CD14-positive monocyte (primary cell): ENCODE data around the gene ZNF22. TPM values are rescaled to one million over a fixed set of nuclear protein-coding genes. Genes with fewer than 3 reads are reported as not detected.
A peak's percentile ranks its signal among the peaks of the same experiment; 100 is the strongest.

Experiments
- DNase-seq, 3 donors: peaks; one replicate each; pipeline ENCODE4 v3.0.0-alpha.2; 2011 to 2022
- H2AFZ ChIP-seq: 2 replicates; pipeline ENCODE4 v1.6.0; 2012; ENCODE audit warnings: mild to moderate bottlenecking, low read depth, low read length, inconsistent platforms; ENCODE audit not compliant: insufficient read depth, poor library complexity, severe bottlenecking
- H3K27ac ChIP-seq, 2 donors: 1 replicate in 1 of 2; 2 replicates in 1 of 2; pipeline ENCODE4 v1.5.1; 2012 to 2013; ENCODE audit warnings: low read length in 2 of 2, control low read depth in 1 of 2, inconsistent platforms in 1 of 2, low read depth in 1 of 2, mild to moderate bottlenecking in 1 of 2
- H3K27me3 ChIP-seq, 2 donors: one replicate each; pipeline versions ENCODE4 v1.6.0 to v1.6.1; 2011 to 2013; ENCODE audit warnings: low read length in 2 of 2; ENCODE audit not compliant: control insufficient read depth in 2 of 2, insufficient read depth in 2 of 2
- H3K36me3 ChIP-seq, 2 donors: replicated peaks in 1 of 2; 1 replicate in 1 of 2; 2 replicates in 1 of 2; pipeline versions ENCODE4 v1.5.1 to v1.6.1; 2012 to 2013; ENCODE audit warnings: low read length in 2 of 2, control low read depth in 1 of 2, inconsistent platforms in 1 of 2, mild to moderate bottlenecking in 1 of 2; ENCODE audit not compliant: insufficient read depth in 2 of 2, control insufficient read depth in 1 of 2
- H3K4me1 ChIP-seq, 2 donors: 1 replicate in 1 of 2; 2 replicates in 1 of 2; pipeline versions ENCODE4 v1.5.1 to v1.6.1; 2012 to 2013; ENCODE audit warnings: low read length in 2 of 2, control low read depth in 1 of 2, inconsistent platforms in 1 of 2, mild to moderate bottlenecking in 1 of 2, moderate library complexity in 1 of 2; ENCODE audit not compliant: insufficient read depth in 2 of 2, control insufficient read depth in 1 of 2
- H3K4me2 ChIP-seq: replicated peaks from 2 replicates; pipeline ENCODE3; 2012; ENCODE audit warnings: low read length, moderate library complexity, mild to moderate bottlenecking; ENCODE audit not compliant: poor library complexity, severe bottlenecking; ENCODE audit errors: extremely low read depth
- H3K4me3 ChIP-seq, 3 experiments: fragments of 200-600 bp in 1 of 3; sonication (generic) in 1 of 3; replicated peaks in 1 of 3; 1 replicate in 2 of 3; 2 replicates in 1 of 3; pipeline ENCODE4 v1.5.1; 2011 to 2013; ENCODE audit warnings: low read length in 3 of 3, mild to moderate bottlenecking in 3 of 3, control low read depth in 2 of 3, low read depth in 2 of 3, inconsistent platforms in 1 of 3, moderate library complexity in 1 of 3
- H3K79me2 ChIP-seq: 2 replicates; pipeline ENCODE4 v1.6.0; 2012; ENCODE audit warnings: mild to moderate bottlenecking, control low read depth, inconsistent platforms, low read length, moderate library complexity; ENCODE audit not compliant: insufficient read depth
- H3K9ac ChIP-seq: 2 replicates; pipeline ENCODE4 v1.6.0; 2017; ENCODE audit warnings: low read length, mild to moderate bottlenecking; ENCODE audit not compliant: insufficient read depth, poor library complexity, severe bottlenecking
- H3K9me3 ChIP-seq, 2 donors: replicated peaks in 1 of 2; 1 replicate in 1 of 2; 2 replicates in 1 of 2; pipeline versions ENCODE4 v1.5.1 to v1.6.1; 2012 to 2013; ENCODE audit warnings: low read length in 2 of 2, control low read depth in 1 of 2; ENCODE audit not compliant: control insufficient read depth in 1 of 2, insufficient read depth in 1 of 2
- H4K20me1 ChIP-seq: 2 replicates; pipeline ENCODE4 v1.6.0; 2012; ENCODE audit warnings: mild to moderate bottlenecking, low read length, control low read depth, moderate library complexity; ENCODE audit not compliant: insufficient read depth
- H3K27ac Mint-ChIP-seq, 7 donors: one replicate each; pipeline ENCODE4 v1.8.0; 2020; ENCODE audit warnings: mild to moderate bottlenecking in 7 of 7, mixed read lengths in 7 of 7, moderate library complexity in 6 of 7, inconsistent platforms in 2 of 7
- H3K27me3 Mint-ChIP-seq, 3 donors: one replicate each; pipeline ENCODE4 v1.8.0; 2021 to 2022; ENCODE audit warnings: low read depth in 3 of 3, mild to moderate bottlenecking in 3 of 3, mixed read lengths in 3 of 3, moderate library complexity in 3 of 3, inconsistent platforms in 1 of 3
- H3K36me3 Mint-ChIP-seq, 2 donors: one replicate each; pipeline ENCODE4 v1.8.0; 2020; ENCODE audit warnings: mixed read lengths in 2 of 2, inconsistent platforms in 1 of 2, mild to moderate bottlenecking in 1 of 2
- H3K4me1 Mint-ChIP-seq: one replicate; pipeline ENCODE4 v1.8.0; 2020; ENCODE audit warnings: mild to moderate bottlenecking, mixed read lengths
- H3K4me3 Mint-ChIP-seq, 2 donors: one replicate each; pipeline ENCODE4 v1.8.0; 2020; ENCODE audit warnings: mild to moderate bottlenecking in 2 of 2, mixed read lengths in 2 of 2, moderate library complexity in 1 of 2
- H3K9me3 Mint-ChIP-seq, 7 donors: one replicate each; pipeline ENCODE4 v1.8.0; 2020 to 2022; ENCODE audit warnings: mixed read lengths in 7 of 7, mild to moderate bottlenecking in 6 of 7, moderate library complexity in 6 of 7, inconsistent platforms in 2 of 7
- WGBS: methylation state at CpG from one replicate; pipeline ENCODE4 v1.1.5; 2013; ENCODE audit warnings: missing lambda C conversion rate; ENCODE audit not compliant: insufficient coverage; 5-methylcytosine and 5-hydroxymethylcytosine counted together
- intact Hi-C, 2 donors: fragments of 100-400 bp; cut with micrococcal nuclease; formaldehyde crosslinking; loops; one replicate each; pipeline versions ENCODE4 v1.15.0 to v1.15.1; 2023
- polyA plus RNA-seq, 3 donors: library from polyadenylated mRNA; depleted of rRNA in 1 of 3; unstranded in 2 of 3; stranded (reverse) in 1 of 3; fragments of 300-500 nt in 2 of 3; fragments of >200 nt in 1 of 3; fragmentation: Illumina TruSeq in 2 of 3; gene quantifications; 1 replicate in 2 of 3; 2 replicates in 1 of 3; pipeline ENCODE4 v1.2.3, GENCODE V29; 2012 to 2021
- TF ChIP-seq, protein P1 (sequence below): fragments of 200-600 bp; IDR thresholded peaks from one replicate; pipeline ENCODE4 v1.8.0; 2022; ENCODE audit warnings: antibody characterized with exemption, mild to moderate bottlenecking

The ZNF22 gene
- polyA plus RNA-seq, 3 donors = 4.1 to 14.6 (median 10.4) TPM

DNA sequence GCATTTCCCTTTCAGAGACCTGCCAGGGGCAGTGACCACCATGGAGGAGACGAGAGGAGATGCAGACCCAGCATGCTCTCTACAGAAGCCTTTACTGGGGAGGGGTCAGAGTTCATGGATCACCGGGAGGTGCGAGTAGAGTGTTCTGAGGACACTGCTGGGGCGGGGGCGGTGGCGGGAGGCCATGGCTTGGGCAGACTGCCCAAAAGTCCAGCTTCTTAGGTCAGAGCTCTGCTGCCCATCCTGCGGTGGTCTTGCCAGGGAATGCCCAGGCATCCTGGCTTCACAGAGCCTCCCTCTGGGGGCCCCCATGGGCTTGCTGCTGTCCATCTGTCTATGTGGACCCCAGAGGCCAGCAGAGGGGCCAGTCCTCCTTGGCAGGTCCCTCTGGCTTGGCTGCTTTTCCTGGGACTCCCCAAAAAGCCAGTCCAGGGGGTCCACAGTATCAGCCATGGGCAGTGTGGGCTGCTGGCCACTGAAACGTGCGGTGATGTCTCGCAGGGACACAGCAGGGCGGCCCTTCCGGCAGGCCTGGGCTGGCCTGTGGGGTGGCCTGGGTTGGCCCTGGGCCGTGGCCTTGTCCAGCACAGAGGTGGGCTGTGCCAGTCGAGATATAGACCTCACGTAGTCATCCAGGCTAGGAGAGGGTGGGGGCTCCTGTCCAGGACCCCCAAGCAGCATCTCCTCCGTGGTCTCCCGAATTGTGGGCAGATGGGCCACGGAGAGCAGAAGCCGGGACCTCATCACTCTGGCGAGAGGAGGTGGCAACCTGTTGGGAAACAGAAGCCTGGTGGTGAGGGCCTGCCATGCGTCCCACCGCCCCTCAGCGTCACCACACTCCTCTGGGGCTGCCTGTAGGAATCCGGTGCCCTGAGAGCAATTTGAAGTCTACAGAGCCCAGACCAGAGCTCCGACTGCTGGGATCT lies 23.2 kb upstream of the ZNF22 start:
- H3K36me3 ChIP-seq = peaks cover 71 to 80% of the 10 kb centered on the region in 2 donors
- H3K27me3 ChIP-seq = no peaks in the 10 kb centered on the region
- H3K9me3 ChIP-seq = no peaks in the 10 kb centered on the region
- Mint-ChIP-seq H3K4me1 (peaks cover 45% of the 10 kb centered on the region), H3K27me3 (no peaks in the 10 kb centered on the region), H3K36me3 (peaks cover 52 to 75% of the 10 kb centered on the region in 2 donors), H3K9me3 (no peaks in the 10 kb centered on the region), H3K27ac (peak overlapping the region in 3 of 7 donors; percentile 37 to 82 (median 50)), H3K4me3 (no peak overlapping the region)
- no peak overlapping the region for H3K9ac ChIP-seq
- H3K27ac ChIP-seq = peak overlapping the region in 1 of 2 donors; percentile 61
- intact Hi-C loops = no loop called here
- H4K20me1 ChIP-seq = peaks cover 71% of the 10 kb centered on the region
- H3K4me2 ChIP-seq = no peak overlapping the region
- DNase-seq = no peak
- no peak overlapping the region for H3K4me3 ChIP-seq
- peaks cover 30 to 47% of the 10 kb centered on the region in 2 donors for H3K4me1 ChIP-seq
- TF ChIP-seq, protein P1, sequence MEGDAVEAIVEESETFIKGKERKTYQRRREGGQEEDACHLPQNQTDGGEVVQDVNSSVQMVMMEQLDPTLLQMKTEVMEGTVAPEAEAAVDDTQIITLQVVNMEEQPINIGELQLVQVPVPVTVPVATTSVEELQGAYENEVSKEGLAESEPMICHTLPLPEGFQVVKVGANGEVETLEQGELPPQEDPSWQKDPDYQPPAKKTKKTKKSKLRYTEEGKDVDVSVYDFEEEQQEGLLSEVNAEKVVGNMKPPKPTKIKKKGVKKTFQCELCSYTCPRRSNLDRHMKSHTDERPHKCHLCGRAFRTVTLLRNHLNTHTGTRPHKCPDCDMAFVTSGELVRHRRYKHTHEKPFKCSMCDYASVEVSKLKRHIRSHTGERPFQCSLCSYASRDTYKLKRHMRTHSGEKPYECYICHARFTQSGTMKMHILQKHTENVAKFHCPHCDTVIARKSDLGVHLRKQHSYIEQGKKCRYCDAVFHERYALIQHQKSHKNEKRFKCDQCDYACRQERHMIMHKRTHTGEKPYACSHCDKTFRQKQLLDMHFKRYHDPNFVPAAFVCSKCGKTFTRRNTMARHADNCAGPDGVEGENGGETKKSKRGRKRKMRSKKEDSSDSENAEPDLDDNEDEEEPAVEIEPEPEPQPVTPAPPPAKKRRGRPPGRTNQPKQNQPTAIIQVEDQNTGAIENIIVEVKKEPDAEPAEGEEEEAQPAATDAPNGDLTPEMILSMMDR = no peak
- WGBS = 65% methylated on average over 23 of the region's 25 CpGs
- H2AFZ ChIP-seq = no peak overlapping the region
- peaks cover 79% of the 10 kb centered on the region for H3K79me2 ChIP-seq

DNA sequence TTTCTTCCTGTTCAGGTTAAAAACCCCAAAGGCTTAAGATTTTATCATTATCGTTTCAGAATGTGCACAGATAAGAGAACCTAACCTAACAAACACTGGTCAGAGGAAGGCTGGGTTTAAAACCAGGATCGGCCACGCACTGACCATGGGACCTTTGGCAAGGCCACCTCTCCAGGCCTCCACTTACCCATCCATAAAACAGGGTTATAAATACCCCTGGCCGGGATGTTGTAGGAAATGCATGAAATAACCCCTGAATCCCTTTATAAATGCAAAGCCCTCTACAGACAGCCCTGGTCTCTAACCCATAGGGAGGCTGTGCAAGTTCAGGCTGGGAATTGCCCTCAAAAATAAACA lies 22.5 kb upstream of the ZNF22 start:
- Histone ChIP-seq H3K4me1 (peaks cover 24 to 40% of the 10 kb centered on the region in 2 donors), H3K79me2 (peaks cover 76% of the 10 kb centered on the region), H3K4me2 (no peak overlapping the region), H3K9me3 (no peaks in the 10 kb centered on the region), H4K20me1 (peaks cover 77% of the 10 kb centered on the region), H3K36me3 (peaks cover 71 to 80% of the 10 kb centered on the region in 2 donors), H3K4me3 (no peak overlapping the region), H2AFZ (no peak overlapping the region), H3K27ac (peak overlapping the region; percentile 15 to 61), H3K27me3 (no peaks in the 10 kb centered on the region), H3K9ac (peak overlapping the region; percentile 27)
- no peaks in the 10 kb centered on the region for H3K27me3 Mint-ChIP-seq
- no peak for DNase-seq
- no peak overlapping the region for H3K4me3 Mint-ChIP-seq
- WGBS = 10% methylated on average over 2 of the region's 4 CpGs
- TF ChIP-seq, protein P1 = no peak
- peaks cover 39% of the 10 kb centered on the region for H3K4me1 Mint-ChIP-seq
- H3K36me3 Mint-ChIP-seq = peaks cover 51 to 75% of the 10 kb centered on the region in 2 donors
- intact Hi-C loops = no loop called here
- H3K27ac Mint-ChIP-seq = peak overlapping the region in 4 of 7 donors; percentile 78 to 83 (median 80)
- no peaks in the 10 kb centered on the region for H3K9me3 Mint-ChIP-seq
